Tibial artery (tissue), 4 donors: ENCODE data around the gene NKD1.
A peak's percentile ranks its signal among the peaks of the same experiment; 100 is the strongest.

Experiments
- DNase-seq, 2 donors: peaks; one replicate each; pipeline ENCODE4 v3.0.0-alpha.2; 2019
- H3K27ac ChIP-seq, 2 donors: fragments of 200-600 bp; sonication (generic) in 1 of 2; 1 replicate in 1 of 2; 2 replicates in 1 of 2; pipeline ENCODE4 v1.5.1; 2018 to 2019; ENCODE audit warnings: mild to moderate bottlenecking in 1 of 2
- H3K27me3 ChIP-seq, 2 donors: fragments of 200-600 bp; sonication (generic) in 1 of 2; one replicate each; pipeline versions ENCODE4 v1.5.1 to v1.6.0; 2016 to 2019
- H3K36me3 ChIP-seq, 3 donors: fragments of 200-600 bp; sonication (generic) in 2 of 3; one replicate each; pipeline ENCODE4 v1.5.1; 2016 to 2019; ENCODE audit warnings: mild to moderate bottlenecking in 2 of 3
- H3K4me1 ChIP-seq, 4 donors: fragments of 200-600 bp; sonication (generic) in 2 of 4; 1 replicate in 3 of 4; 2 replicates in 1 of 4; pipeline ENCODE4 v1.5.1; 2016 to 2019
- H3K4me3 ChIP-seq, 2 donors: fragments of 200-600 bp; sonication (generic) in 1 of 2; 1 replicate in 1 of 2; 2 replicates in 1 of 2; pipeline ENCODE4 v1.5.1; 2018 to 2019; ENCODE audit warnings: mild to moderate bottlenecking in 2 of 2
- H3K9me3 ChIP-seq, 3 donors: fragments of 200-600 bp; sonication (generic) in 1 of 3; one replicate each; pipeline ENCODE4 v1.5.1; 2016 to 2019
- CTCF ChIP-seq, 2 experiments: fragments of 200-600 bp in 1 of 2; fragments of 450-650 bp in 1 of 2; IDR thresholded peaks; one replicate each; pipeline ENCODE4 v1.5.1; 2017 to 2019; ENCODE audit warnings: antibody characterized with exemption in 2 of 2, mild to moderate bottlenecking in 1 of 2, moderate library complexity in 1 of 2
- intact Hi-C: fragments of 100-400 bp; cut with DNase I; formaldehyde crosslinking; loops from one replicate; pipeline ENCODE4 v1.15.0; 2023; ENCODE audit warnings: low total_unique reads

Gene NKD1

GRCh38 chr16:50644729-50645128 is 96.5 kb downstream of the NKD1 start:
- H3K27me3 ChIP-seq = no peaks in the 10 kb centered on the region
- H3K4me1 ChIP-seq = peaks cover 0 to 25% (median 7%) of the 10 kb centered on the region in 4 donors
- intact Hi-C loops = loop anchor here (5.0 kb wide), 1 partner anchor 272 kb away; no protein-coding TSS in a partner anchor
- H3K36me3 ChIP-seq = peaks cover 17 to 28% (median 21%) of the 10 kb centered on the region in 3 donors
- no peaks in the 10 kb centered on the region for H3K9me3 ChIP-seq
- peak overlapping the region in 1 of 2 donors; percentile 17 for H3K27ac ChIP-seq
- H3K4me3 ChIP-seq = no peak overlapping the region
- peak in 1 of 2 donors; percentile 76 for DNase-seq
- peak; percentile 44 to 54 for TF ChIP-seq CTCF (IDR thresholded peaks at IDR 0.05)

GRCh38 chr16:50645563-50646220 is 97.5 kb downstream of the NKD1 start:
- H3K4me3 ChIP-seq = no peak overlapping the region
- no peak for TF ChIP-seq CTCF (IDR thresholded peaks at IDR 0.05)
- H3K9me3 ChIP-seq = no peaks in the 10 kb centered on the region
- peaks cover 0 to 25% (median 7%) of the 10 kb centered on the region in 4 donors for H3K4me1 ChIP-seq
- H3K36me3 ChIP-seq = peaks cover 17 to 28% (median 21%) of the 10 kb centered on the region in 3 donors
- intact Hi-C loops = loop anchor here (5.0 kb wide), 1 partner anchor 273 kb away; no protein-coding TSS in a partner anchor
- DNase-seq = no peak
- no peaks in the 10 kb centered on the region for H3K27me3 ChIP-seq
- H3K27ac ChIP-seq = no peak overlapping the region

- Histone ChIP-seq H3K4me1 (peaks cover 0 to 25% (median 7%) of the 10 kb centered on the region in 4 donors), H3K36me3 (peaks cover 17 to 28% (median 21%) of the 10 kb centered on the region in 3 donors), H3K9me3 (no peaks in the 10 kb centered on the region), H3K27ac (no peak overlapping the region), H3K4me3 (no peak overlapping the region), H3K27me3 (no peaks in the 10 kb centered on the region)
- no peak for DNase-seq
- no peak for TF ChIP-seq CTCF (IDR thresholded peaks at IDR 0.05)
- intact Hi-C loops = loop anchor here (5.0 kb wide), 1 partner anchor 274 kb away; no protein-coding TSS in a partner anchor
These were observed 98.1 kb downstream of the NKD1 start for GRCh38 chr16:50646345-50646744.

- no peak for TF ChIP-seq CTCF (IDR thresholded peaks at IDR 0.05)
- H3K27ac ChIP-seq = no peak overlapping the region
- H3K27me3 ChIP-seq = no peaks in the 10 kb centered on the region
- no peak overlapping the region for H3K4me3 ChIP-seq
- no peak for DNase-seq
- H3K4me1 ChIP-seq = no peaks in the 10 kb centered on the region
- no peaks in the 10 kb centered on the region for H3K9me3 ChIP-seq
- intact Hi-C loops = no loop called here
- peaks cover 17 to 21% (median 19%) of the 10 kb centered on the region in 3 donors for H3K36me3 ChIP-seq
These were observed 103.7 kb downstream of the NKD1 start for GRCh38 chr16:50651835-50652438.

- no peaks in the 10 kb centered on the region for H3K9me3 ChIP-seq
- no peak for DNase-seq
- TF ChIP-seq CTCF (IDR thresholded peaks at IDR 0.05) = no peak
- intact Hi-C loops = no loop called here
- H3K4me1 ChIP-seq = no peaks in the 10 kb centered on the region
- no peak overlapping the region for H3K27ac ChIP-seq
- H3K36me3 ChIP-seq = peaks cover 11 to 15% (median 12%) of the 10 kb centered on the region in 3 donors
- H3K27me3 ChIP-seq = no peaks in the 10 kb centered on the region
- H3K4me3 ChIP-seq = no peak overlapping the region
These were observed 104.7 kb downstream of the NKD1 start for GRCh38 chr16:50652836-50653425.
